Thoracic aorta (tissue), 2 donors: Measurements from ENCODE around the gene OR2AE1. TPM values are rescaled to one million over a fixed set of nuclear protein-coding genes. Genes with fewer than 3 reads are reported as not detected.
"Not testable (repeated sequence)": the region's sequence is repeated elsewhere in the genome, so short reads cannot be mapped to it uniquely, and the experiment has no call there.

Source experiments
- ATAC-seq: fragments of 150-250 bp; one replicate; pipeline ENCODE4 v1.8.0; 2017; ENCODE audit warnings: low read depth; ENCODE audit not compliant: insufficient number of reproducible peaks, low FRiP score
- DNase-seq: peaks from one replicate; pipeline ENCODE4 v3.0.0-alpha.2; 2020; ENCODE audit warnings: low spot score
- H3K27ac ChIP-seq, 2 donors: fragments of 200-600 bp; sonication (generic); 1 replicate in 1 of 2; 2 replicates in 1 of 2; pipeline ENCODE4 v1.5.1; 2016; ENCODE audit warnings: mild to moderate bottlenecking in 2 of 2, moderate library complexity in 2 of 2
- H3K27me3 ChIP-seq: fragments of 200-600 bp; sonication (generic); replicated peaks from 2 replicates; pipeline ENCODE4 v1.6.0; 2016; ENCODE audit warnings: mild to moderate bottlenecking; ENCODE audit not compliant: insufficient read depth
- H3K36me3 ChIP-seq: fragments of 200-600 bp; sonication (generic); one replicate; pipeline ENCODE4 v1.5.1; 2016
- H3K4me1 ChIP-seq, 2 donors: fragments of 200-600 bp; sonication (generic); 1 replicate in 1 of 2; 2 replicates in 1 of 2; pipeline versions ENCODE4 v1.5.1 to v1.6.0; 2016; ENCODE audit warnings: low read depth in 2 of 2, mild to moderate bottlenecking in 1 of 2; ENCODE audit not compliant: control insufficient read depth in 1 of 2
- H3K4me3 ChIP-seq: fragments of 200-600 bp; sonication (generic); 2 replicates; pipeline ENCODE4 v1.5.1; 2016; ENCODE audit warnings: mild to moderate bottlenecking
- H3K9me3 ChIP-seq: fragments of 200-600 bp; sonication (generic); 2 replicates; pipeline ENCODE4 v1.5.1; 2016
- total RNA-seq, 2 donors: library from RNA; depleted of rRNA; stranded (reverse); fragments of >200 nt; gene quantifications; one replicate each; pipeline versions ENCODE4 v1.1.0 to v1.2.3, GENCODE V29; 2016
- TF ChIP-seq, protein P1 (sequence below): fragments of 200-600 bp; sonication (generic); IDR thresholded peaks from one replicate; pipeline ENCODE4 v1.5.1; 2019; ENCODE audit warnings: antibody characterized with exemption

Gene OR2AE1
- total RNA-seq, 2 donors from 2014 or later, result 0.41 to 2.9 TPM

DNA sequence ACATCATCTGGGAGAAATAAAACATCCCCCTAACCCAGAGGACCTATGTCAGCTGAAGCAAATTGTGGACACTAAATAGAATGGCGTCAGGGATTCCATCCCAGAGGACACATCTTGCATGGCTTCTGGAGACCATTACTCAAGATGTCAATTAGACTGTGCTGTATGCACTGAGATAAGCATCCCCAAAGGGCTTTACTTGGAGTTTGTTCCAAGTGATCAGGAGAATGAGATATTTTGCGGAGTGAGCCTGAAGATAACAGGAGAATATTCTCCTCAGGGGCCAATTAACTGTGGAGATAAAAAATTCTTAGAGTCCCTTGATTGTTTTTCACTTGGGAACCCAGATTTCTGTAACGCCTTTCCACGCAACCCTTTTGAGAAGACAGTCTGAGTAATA lies 4.5 kb upstream of the OR2AE1 start:
- Histone ChIP-seq H3K27ac (no peak overlapping the region), H3K4me3 (no peak overlapping the region), H3K4me1 (no peaks in the 10 kb centered on the region), H3K9me3 (no peaks in the 10 kb centered on the region), H3K36me3 (no peaks in the 10 kb centered on the region), H3K27me3 (no peaks in the 10 kb centered on the region)
- TF ChIP-seq, protein P1, sequence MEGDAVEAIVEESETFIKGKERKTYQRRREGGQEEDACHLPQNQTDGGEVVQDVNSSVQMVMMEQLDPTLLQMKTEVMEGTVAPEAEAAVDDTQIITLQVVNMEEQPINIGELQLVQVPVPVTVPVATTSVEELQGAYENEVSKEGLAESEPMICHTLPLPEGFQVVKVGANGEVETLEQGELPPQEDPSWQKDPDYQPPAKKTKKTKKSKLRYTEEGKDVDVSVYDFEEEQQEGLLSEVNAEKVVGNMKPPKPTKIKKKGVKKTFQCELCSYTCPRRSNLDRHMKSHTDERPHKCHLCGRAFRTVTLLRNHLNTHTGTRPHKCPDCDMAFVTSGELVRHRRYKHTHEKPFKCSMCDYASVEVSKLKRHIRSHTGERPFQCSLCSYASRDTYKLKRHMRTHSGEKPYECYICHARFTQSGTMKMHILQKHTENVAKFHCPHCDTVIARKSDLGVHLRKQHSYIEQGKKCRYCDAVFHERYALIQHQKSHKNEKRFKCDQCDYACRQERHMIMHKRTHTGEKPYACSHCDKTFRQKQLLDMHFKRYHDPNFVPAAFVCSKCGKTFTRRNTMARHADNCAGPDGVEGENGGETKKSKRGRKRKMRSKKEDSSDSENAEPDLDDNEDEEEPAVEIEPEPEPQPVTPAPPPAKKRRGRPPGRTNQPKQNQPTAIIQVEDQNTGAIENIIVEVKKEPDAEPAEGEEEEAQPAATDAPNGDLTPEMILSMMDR, result no peak
- DNase-seq (no peak), ATAC-seq (no peak)

DNA sequence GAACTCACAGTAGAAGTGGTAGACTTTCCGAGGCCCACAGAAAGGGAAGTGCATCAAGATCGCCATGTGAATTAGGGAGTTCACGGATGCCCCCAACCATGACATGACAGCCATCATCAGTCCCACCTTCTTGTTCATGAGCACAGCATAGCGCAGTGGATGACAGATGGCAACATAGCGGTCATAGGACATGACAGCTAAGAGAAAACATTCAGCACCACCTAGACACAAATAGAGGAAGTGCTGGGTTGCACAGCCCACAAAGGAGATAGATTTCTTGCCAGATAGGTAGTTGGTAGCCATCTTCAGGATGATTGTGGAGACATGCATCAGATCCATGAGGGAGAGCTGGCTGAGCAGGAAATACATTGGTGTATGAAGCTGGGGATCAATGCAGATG lies 342 bp downstream of the OR2AE1 start:
- Histone ChIP-seq H3K27me3 (no peaks in the 10 kb centered on the region), H3K27ac (no peak overlapping the region), H3K4me1 (no peaks in the 10 kb centered on the region), H3K36me3 (no peaks in the 10 kb centered on the region), H3K4me3 (no peak overlapping the region), H3K9me3 (no peaks in the 10 kb centered on the region)
- DNase-seq (no peak), ATAC-seq (no peak)
- TF ChIP-seq, protein P1, result no peak

GRCh38 chr7:99868246-99868645 lies 8.6 kb downstream of the OR2AE1 start:
- DNase-seq, result no peak
- H3K27ac ChIP-seq, result no peak overlapping the region
- H3K27me3 ChIP-seq, result no peaks in the 10 kb centered on the region
- no peaks in the 10 kb centered on the region for H3K9me3 ChIP-seq
- H3K36me3 ChIP-seq, result no peaks in the 10 kb centered on the region
- TF ChIP-seq, protein P1, result no peak
- no peak overlapping the region for H3K4me3 ChIP-seq
- ATAC-seq, result no peak
- peaks cover 4% of the 10 kb centered on the region in 2 donors for H3K4me1 ChIP-seq

DNA sequence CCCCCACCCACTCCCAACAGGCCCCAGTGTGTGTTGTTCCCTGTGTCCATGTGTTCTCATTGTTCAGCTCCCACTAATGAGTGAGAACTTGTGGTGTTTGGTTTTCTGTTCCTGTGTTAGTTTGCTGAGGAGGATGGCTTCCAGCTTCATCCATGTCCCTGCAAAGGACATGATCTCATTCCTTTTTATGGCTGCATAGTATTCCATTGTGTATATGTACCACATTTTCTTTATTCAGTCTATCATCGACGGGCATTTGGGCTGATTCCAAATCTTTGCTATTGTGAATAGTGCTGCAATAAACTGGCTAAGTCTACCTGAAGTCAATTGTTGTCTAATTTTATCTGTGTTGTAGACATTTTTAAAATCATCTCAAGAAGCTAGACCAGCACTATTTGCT lies 9.4 kb downstream of the OR2AE1 start:
- not testable (repeated sequence) for H3K36me3 ChIP-seq, H3K9me3 ChIP-seq, H3K4me1 ChIP-seq, DNase-seq, H3K27me3 ChIP-seq, ATAC-seq, H3K4me3 ChIP-seq, H3K27ac ChIP-seq

GRCh38 chr7:99863847-99864440 lies 12.9 kb downstream of the OR2AE1 start:
- H3K27ac ChIP-seq, result no peak overlapping the region
- H3K27me3 ChIP-seq, result no peaks in the 10 kb centered on the region
- no peak overlapping the region for H3K4me3 ChIP-seq
- H3K36me3 ChIP-seq, result no peaks in the 10 kb centered on the region
- no peaks in the 10 kb centered on the region for H3K9me3 ChIP-seq
- ATAC-seq (no peak), DNase-seq (no peak)
- TF ChIP-seq, protein P1, result no peak
- peaks cover 19 to 29% of the 10 kb centered on the region in 2 donors for H3K4me1 ChIP-seq
